ENCODE measurements around the gene CDC34.
"Not testable (repeated sequence)": the region's sequence is repeated elsewhere in the genome, so short reads cannot be mapped to it uniquely, and the experiment has no call there.

Gene CDC34

GRCh38 chr19:583968-584239 is 52.3 kb downstream of the CDC34 start:
- Histone ChIP-seq H3K9me2 (replicated peaks; ENCODE audit: control insufficient read depth, low read length) (no peaks in the 10 kb centered on the region), H3K79me2 (ENCODE audit: control insufficient read depth, low read length) (peaks cover 15% of the 10 kb centered on the region), H3K9me3 (ENCODE audit: control insufficient read depth, insufficient read depth, low read length) (no peaks in the 10 kb centered on the region), H3K4me3 (ENCODE audit: low read length) (no peak overlapping the region), H3K4me2 (ENCODE audit: low read length) (no peak overlapping the region), H3K36me3 (ENCODE audit: control insufficient read depth, low read length) (peaks cover 34% of the 10 kb centered on the region), H3F3A (ENCODE audit: control insufficient read depth, insufficient read depth) (no peaks in the 10 kb centered on the region), H4K20me1 (ENCODE audit: control insufficient read depth, insufficient read depth, low read depth, low read length) (peaks cover 6% of the 10 kb centered on the region; the same call in 1 of the 2 replicates), H3K27ac (ENCODE audit: low read depth, low read length) (no peak overlapping the region), H3K27me3 (ENCODE audit: control insufficient read depth, low read length) (peaks cover 9% of the 10 kb centered on the region), H3K4me1 (ENCODE audit: control insufficient read depth, low read length) (peaks cover 8% of the 10 kb centered on the region)
- TF ChIP-seq EZH2phosphoT487 (IDR thresholded peaks at IDR 0.05; ENCODE audit: borderline replicate concordance, low read length), result no peak
- TF ChIP-seq, protein P1, sequence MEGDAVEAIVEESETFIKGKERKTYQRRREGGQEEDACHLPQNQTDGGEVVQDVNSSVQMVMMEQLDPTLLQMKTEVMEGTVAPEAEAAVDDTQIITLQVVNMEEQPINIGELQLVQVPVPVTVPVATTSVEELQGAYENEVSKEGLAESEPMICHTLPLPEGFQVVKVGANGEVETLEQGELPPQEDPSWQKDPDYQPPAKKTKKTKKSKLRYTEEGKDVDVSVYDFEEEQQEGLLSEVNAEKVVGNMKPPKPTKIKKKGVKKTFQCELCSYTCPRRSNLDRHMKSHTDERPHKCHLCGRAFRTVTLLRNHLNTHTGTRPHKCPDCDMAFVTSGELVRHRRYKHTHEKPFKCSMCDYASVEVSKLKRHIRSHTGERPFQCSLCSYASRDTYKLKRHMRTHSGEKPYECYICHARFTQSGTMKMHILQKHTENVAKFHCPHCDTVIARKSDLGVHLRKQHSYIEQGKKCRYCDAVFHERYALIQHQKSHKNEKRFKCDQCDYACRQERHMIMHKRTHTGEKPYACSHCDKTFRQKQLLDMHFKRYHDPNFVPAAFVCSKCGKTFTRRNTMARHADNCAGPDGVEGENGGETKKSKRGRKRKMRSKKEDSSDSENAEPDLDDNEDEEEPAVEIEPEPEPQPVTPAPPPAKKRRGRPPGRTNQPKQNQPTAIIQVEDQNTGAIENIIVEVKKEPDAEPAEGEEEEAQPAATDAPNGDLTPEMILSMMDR (IDR thresholded peaks at IDR 0.05; ENCODE audit: low read depth, low read length, poor library complexity, severe bottlenecking), result no peak

DNA sequence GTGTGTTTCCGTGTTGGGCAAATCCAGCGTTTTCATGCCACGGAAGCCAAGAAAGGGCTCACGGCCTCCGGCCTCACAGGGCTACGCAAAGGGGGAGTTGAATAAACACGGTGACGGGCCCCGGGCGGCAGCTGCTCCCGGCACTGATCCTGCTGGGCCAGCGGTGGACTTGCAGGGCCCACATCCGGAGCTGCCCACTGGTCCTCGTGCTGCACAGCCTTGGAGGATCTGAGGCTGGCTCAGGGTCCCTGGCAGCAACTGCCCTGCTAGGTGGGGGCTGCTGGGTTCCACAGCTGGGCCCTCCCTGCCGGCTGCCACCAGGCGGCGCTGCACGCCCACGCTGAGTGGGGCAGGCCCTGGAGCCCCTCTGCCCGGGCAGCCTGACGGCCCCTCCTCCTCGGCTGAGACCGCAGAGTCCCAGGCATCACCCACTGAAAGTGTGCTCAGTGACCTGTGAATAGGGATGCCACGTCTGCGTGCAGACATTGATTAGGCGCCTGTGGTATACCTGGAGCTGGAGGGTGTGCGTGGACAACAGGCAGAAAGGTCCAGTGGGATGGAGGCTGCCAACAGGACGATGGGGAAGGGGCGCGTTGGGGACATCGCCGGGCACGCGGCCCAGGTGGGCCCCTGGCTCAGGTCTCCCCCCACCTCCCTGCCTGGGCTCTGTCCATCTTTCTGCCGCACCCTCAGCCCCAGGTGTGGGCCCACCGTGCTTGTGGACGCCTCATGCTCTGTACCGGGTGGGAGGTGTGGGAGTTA is 52.9 kb downstream of the CDC34 start:
- no peak for TF ChIP-seq EZH2phosphoT487 (IDR thresholded peaks at IDR 0.05; ENCODE audit: borderline replicate concordance, low read length)
- TF ChIP-seq, protein P1 (IDR thresholded peaks at IDR 0.05; ENCODE audit: low read depth, low read length, poor library complexity, severe bottlenecking), result peak; percentile 98
- Histone ChIP-seq H3K4me2 (ENCODE audit: low read length) (no peak overlapping the region), H4K20me1 (ENCODE audit: control insufficient read depth, insufficient read depth, low read depth, low read length) (peaks cover 6% of the 10 kb centered on the region; the same call in 1 of the 2 replicates), H3K9me2 (replicated peaks; ENCODE audit: control insufficient read depth, low read length) (no peaks in the 10 kb centered on the region), H3K79me2 (ENCODE audit: control insufficient read depth, low read length) (peaks cover 10% of the 10 kb centered on the region), H3F3A (ENCODE audit: control insufficient read depth, insufficient read depth) (no peaks in the 10 kb centered on the region), H3K4me3 (ENCODE audit: low read length) (no peak overlapping the region), H3K4me1 (ENCODE audit: control insufficient read depth, low read length) (peaks cover 11% of the 10 kb centered on the region), H3K36me3 (ENCODE audit: control insufficient read depth, low read length) (peaks cover 31% of the 10 kb centered on the region), H3K9me3 (ENCODE audit: control insufficient read depth, insufficient read depth, low read length) (no peaks in the 10 kb centered on the region), H3K27ac (ENCODE audit: low read depth, low read length) (no peak overlapping the region), H3K27me3 (ENCODE audit: control insufficient read depth, low read length) (peaks cover 14% of the 10 kb centered on the region)

DNA sequence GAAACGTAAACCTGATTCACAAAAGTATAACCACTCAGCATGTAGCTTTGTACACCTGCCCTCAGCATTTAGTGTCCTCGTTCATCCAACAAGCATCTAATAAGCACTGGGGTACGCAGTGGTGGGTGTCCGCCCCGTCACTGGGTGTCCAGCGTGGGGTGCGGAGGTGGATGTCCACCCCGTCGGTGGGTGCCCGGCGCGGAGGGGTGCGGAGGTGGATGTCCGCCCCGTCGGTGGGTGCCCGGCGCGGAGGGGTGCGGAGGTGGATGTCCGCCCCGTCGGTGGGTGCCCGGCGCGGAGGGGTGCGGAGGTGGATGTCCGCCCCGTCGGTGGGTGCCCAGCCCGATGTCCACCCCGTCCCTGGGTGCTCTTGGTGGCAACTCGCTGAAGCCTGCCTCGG is 53.6 kb downstream of the CDC34 start:
- H3K36me3 ChIP-seq (ENCODE audit: control insufficient read depth, low read length), result peaks cover 25% of the 10 kb centered on the region

GRCh38 chr19:585551-586110 is 54.1 kb downstream of the CDC34 start:
- no peaks in the 10 kb centered on the region for H3K9me2 ChIP-seq (replicated peaks; ENCODE audit: control insufficient read depth, low read length)
- H4K20me1 ChIP-seq (ENCODE audit: control insufficient read depth, insufficient read depth, low read depth, low read length), result peaks cover 6% of the 10 kb centered on the region; the same call in 1 of the 2 replicates
- H3K9me3 ChIP-seq (ENCODE audit: control insufficient read depth, insufficient read depth, low read length), result no peaks in the 10 kb centered on the region
- peaks cover 20% of the 10 kb centered on the region for H3K36me3 ChIP-seq (ENCODE audit: control insufficient read depth, low read length)
- no peak overlapping the region for H3K4me2 ChIP-seq (ENCODE audit: low read length)
- no peaks in the 10 kb centered on the region for H3F3A ChIP-seq (ENCODE audit: control insufficient read depth, insufficient read depth)
- H3K27ac ChIP-seq (ENCODE audit: low read depth, low read length), result no peak overlapping the region
- H3K27me3 ChIP-seq (ENCODE audit: control insufficient read depth, low read length), result peaks cover 14% of the 10 kb centered on the region
- H3K4me3 ChIP-seq (ENCODE audit: low read length), result no peak overlapping the region
- H3K79me2 ChIP-seq (ENCODE audit: control insufficient read depth, low read length), result no peaks in the 10 kb centered on the region
- peaks cover 11% of the 10 kb centered on the region for H3K4me1 ChIP-seq (ENCODE audit: control insufficient read depth, low read length)
- no peak for TF ChIP-seq EZH2phosphoT487 (IDR thresholded peaks at IDR 0.05; ENCODE audit: borderline replicate concordance, low read length)
- TF ChIP-seq, protein P1 (IDR thresholded peaks at IDR 0.05; ENCODE audit: low read depth, low read length, poor library complexity, severe bottlenecking), result no peak

More for the DNA sequence above, 53.6 kb downstream of the CDC34 start:
- H3K79me2 ChIP-seq (ENCODE audit: control insufficient read depth, low read length); H3K27ac ChIP-seq (ENCODE audit: low read depth, low read length); H3K4me3 ChIP-seq (ENCODE audit: low read length); H3K4me2 ChIP-seq (ENCODE audit: low read length); H3F3A ChIP-seq (ENCODE audit: control insufficient read depth, insufficient read depth); H4K20me1 ChIP-seq (ENCODE audit: control insufficient read depth, insufficient read depth, low read depth, low read length); H3K9me2 ChIP-seq (replicated peaks; ENCODE audit: control insufficient read depth, low read length); H3K9me3 ChIP-seq (ENCODE audit: control insufficient read depth, insufficient read depth, low read length): not testable (repeated sequence)
- H3K4me1 ChIP-seq (ENCODE audit: control insufficient read depth, low read length), result peaks cover 11% of the 10 kb centered on the region
- peaks cover 14% of the 10 kb centered on the region for H3K27me3 ChIP-seq (ENCODE audit: control insufficient read depth, low read length)
